H1 (cell line): ENCODE data around the gene SUPT20H. TPM values are rescaled to one million over a fixed set of nuclear protein-coding genes. Genes with fewer than 3 reads are reported as not detected.
"Not testable (repeated sequence)": the region's sequence is repeated elsewhere in the genome, so short reads cannot be mapped to it uniquely, and the experiment has no call there.

Experiments used
- CTCF ChIA-PET: fragments of 300-600 bp; sonication (Branson Sonifier 250); formaldehyde crosslinking; loops from one replicate; lab custom pipeline; 2021; ENCODE audit not compliant: partially characterized antibody; lab: Charles Lee
- POLR2A ChIA-PET: fragments of 300-600 bp; sonication (Branson Sonifier 250); formaldehyde crosslinking; loops from one replicate; lab custom pipeline; 2021; ENCODE audit warnings: inconsistent platforms; ENCODE audit not compliant: partially characterized antibody; lab: Charles Lee
- DNase-seq, 2 experiments: peaks; one replicate each; pipeline versions ENCODE4 v3.0.0 to v3.0.0-alpha.2; 2010 to 2022; ENCODE audit warnings: low spot score in 2 of 2, low read depth in 1 of 2, mixed read lengths in 1 of 2
- FAIRE-seq: peaks from 2 replicates; lab custom pipeline; 2011; peaks lifted over from hg19 to GRCh38; lab: Jason Lieb, UNC
- H2AFZ ChIP-seq: 2 replicates; pipeline ENCODE4 v1.8.1; 2012; ENCODE audit warnings: low read length, inconsistent platforms
- H2AK5ac ChIP-seq: 2 replicates; pipeline ENCODE4 v1.6.1; 2013; ENCODE audit warnings: low read depth, low read length
- H2BK120ac ChIP-seq: replicated peaks from 2 replicates; pipeline ENCODE3; 2013; ENCODE audit warnings: low read depth, low read length, inconsistent platforms
- H2BK12ac ChIP-seq: 2 replicates; pipeline ENCODE4 v1.6.1; 2013; ENCODE audit warnings: low read depth, low read length
- H2BK15ac ChIP-seq: 2 replicates; pipeline ENCODE4 v1.6.1; 2013; ENCODE audit warnings: low read length
- H2BK20ac ChIP-seq: 2 replicates; pipeline ENCODE4 v1.6.1; 2013; ENCODE audit warnings: low read length
- H2BK5ac ChIP-seq: 2 replicates; pipeline ENCODE4 v1.6.1; 2013; ENCODE audit warnings: low read depth, low read length
- H3K14ac ChIP-seq: 2 replicates; pipeline ENCODE4 v1.6.1; 2013; ENCODE audit warnings: inconsistent platforms; ENCODE audit not compliant: insufficient read length
- H3K18ac ChIP-seq: 2 replicates; pipeline ENCODE4 v1.6.1; 2013; ENCODE audit warnings: low read length; ENCODE audit errors: extremely low read depth
- H3K23ac ChIP-seq: 2 replicates; pipeline ENCODE4 v1.6.1; 2013; ENCODE audit warnings: inconsistent platforms; ENCODE audit not compliant: insufficient read length
- H3K23me2 ChIP-seq: 2 replicates; pipeline ENCODE4 v1.6.1; 2013; ENCODE audit warnings: low read depth, low read length
- H3K27ac ChIP-seq: 2 replicates; pipeline ENCODE4 v1.6.1; 2011; ENCODE audit warnings: low read depth, low read length, inconsistent platforms
- H3K27me3 ChIP-seq, 4 experiments: replicated peaks in 1 of 4; 1 replicate in 1 of 4; 2 replicates in 3 of 4; pipeline versions ENCODE4 v1.6.1 to v1.8.1; 2011 to 2013; ENCODE audit warnings: low read length in 3 of 4, mild to moderate bottlenecking in 3 of 4, inconsistent platforms in 2 of 4, mixed read lengths in 2 of 4, moderate library complexity in 1 of 4; ENCODE audit not compliant: control insufficient read depth in 3 of 4, insufficient read depth in 3 of 4; ENCODE audit errors: extremely low read depth in 1 of 4
- H3K36me3 ChIP-seq, 4 experiments: 2 replicates each; pipeline versions ENCODE4 v1.6.1 to v1.8.1; 2011 to 2013; ENCODE audit warnings: mild to moderate bottlenecking in 4 of 4, low read length in 3 of 4, moderate library complexity in 2 of 4, control low read depth in 1 of 4, inconsistent platforms in 1 of 4; ENCODE audit not compliant: insufficient read depth in 4 of 4, control insufficient read depth in 2 of 4
- H3K4ac ChIP-seq: replicated peaks from 2 replicates; pipeline ENCODE3; 2013; ENCODE audit warnings: low read length, low read depth, mixed read lengths, inconsistent platforms; ENCODE audit not compliant: insufficient read length
- H3K4me1 ChIP-seq, 4 experiments: replicated peaks in 1 of 4; 1 replicate in 1 of 4; 2 replicates in 3 of 4; pipeline versions ENCODE4 v1.6.1 to v1.8.1; 2011 to 2013; ENCODE audit warnings: low read length in 3 of 4, inconsistent platforms in 2 of 4, mixed read lengths in 1 of 4; ENCODE audit not compliant: insufficient read depth in 4 of 4, control insufficient read depth in 3 of 4
- H3K4me2 ChIP-seq, 2 experiments: 2 replicates each; pipeline versions ENCODE4 v1.6.1 to v1.8.1; 2011 to 2013; ENCODE audit warnings: low read depth in 2 of 2, low read length in 2 of 2, control low read depth in 1 of 2, inconsistent platforms in 1 of 2, mild to moderate bottlenecking in 1 of 2; ENCODE audit not compliant: insufficient read depth in 1 of 2
- H3K4me3 ChIP-seq, 4 experiments: fragments of 200-600, 300-600 bp in 1 of 4; sonication (generic), shearing (Covaris generic), sonication (Bioruptor Twin) in 1 of 4; 2 replicates each; pipeline versions ENCODE4 v1.5.1 to v1.8.1; 2011 to 2016; ENCODE audit warnings: low read length in 4 of 4, low read depth in 3 of 4, control low read depth in 2 of 4, inconsistent platforms in 2 of 4, mild to moderate bottlenecking in 2 of 4, mixed read lengths in 1 of 4, moderate library complexity in 1 of 4; ENCODE audit not compliant: insufficient read depth in 2 of 4; ENCODE audit errors: extremely low read depth in 1 of 4
- H3K56ac ChIP-seq: replicated peaks from 2 replicates; pipeline ENCODE3; 2013; ENCODE audit warnings: low read depth, mild to moderate bottlenecking, mixed read lengths, low read length, inconsistent platforms; ENCODE audit not compliant: insufficient read length
- H3K79me1 ChIP-seq: 2 replicates; pipeline ENCODE4 v1.6.1; 2013; ENCODE audit warnings: low read depth, low read length, control low read depth
- H3K79me2 ChIP-seq, 2 experiments: 2 replicates each; pipeline versions ENCODE4 v1.6.1 to v1.8.1; 2012 to 2013; ENCODE audit warnings: low read length in 2 of 2, mild to moderate bottlenecking in 2 of 2, inconsistent platforms in 1 of 2; ENCODE audit not compliant: insufficient read depth in 2 of 2, control insufficient read depth in 1 of 2
- H3K9ac ChIP-seq, 4 experiments: replicated peaks in 1 of 4; 1 replicate in 1 of 4; 2 replicates in 3 of 4; pipeline versions ENCODE4 v1.6.1 to v1.8.1; 2011 to 2013; ENCODE audit warnings: low read depth in 3 of 4, low read length in 3 of 4, control low read depth in 2 of 4, mild to moderate bottlenecking in 2 of 4, moderate library complexity in 2 of 4, inconsistent platforms in 1 of 4; ENCODE audit errors: extremely low read depth in 1 of 4
- H3K9me3 ChIP-seq, 2 experiments: 2 replicates each; pipeline versions ENCODE4 v1.6.1 to v1.8.1; 2012 to 2013; ENCODE audit warnings: mild to moderate bottlenecking in 2 of 2, moderate library complexity in 2 of 2, control low read depth in 1 of 2, inconsistent platforms in 1 of 2, low read depth in 1 of 2, low read length in 1 of 2, mixed read lengths in 1 of 2; ENCODE audit not compliant: insufficient read depth in 2 of 2
- H4K20me1 ChIP-seq, 2 experiments: replicated peaks in 1 of 2; 2 replicates each; pipeline versions ENCODE3 to v1.8.1; 2011 to 2013; ENCODE audit warnings: inconsistent platforms in 2 of 2, low read length in 2 of 2, mild to moderate bottlenecking in 1 of 2; ENCODE audit not compliant: insufficient read depth in 2 of 2, control insufficient read depth in 1 of 2
- H4K5ac ChIP-seq: 2 replicates; pipeline ENCODE4 v1.6.1; 2013; ENCODE audit warnings: low read length, low read depth, mixed read lengths, inconsistent platforms; ENCODE audit not compliant: insufficient read length
- H4K8ac ChIP-seq: 2 replicates; pipeline ENCODE4 v1.8.0; 2013; ENCODE audit warnings: mild to moderate bottlenecking, moderate library complexity, low read length, inconsistent platforms; ENCODE audit not compliant: insufficient read depth; ENCODE audit errors: extremely low read depth
- H4K91ac ChIP-seq: replicated peaks from 2 replicates; pipeline ENCODE3; 2013; ENCODE audit warnings: low read length, mixed read lengths, inconsistent platforms; ENCODE audit not compliant: insufficient read length
- BCL11A ChIP-seq, 2 experiments: IDR thresholded peaks; one replicate each; pipeline ENCODE4 v1.6.1; 2011; ENCODE audit warnings: low read depth in 2 of 2, low read length in 2 of 2, mild to moderate bottlenecking in 2 of 2
- EZH2 ChIP-seq: fragments of 200-600 bp; sonication (generic); IDR thresholded peaks from 2 replicates; pipeline ENCODE4 v1.7.1; 2012; ENCODE audit warnings: low read depth, mild to moderate bottlenecking, moderate library complexity, low read length, inconsistent platforms; ENCODE audit not compliant: severe bottlenecking
- KDM1A ChIP-seq: fragments of 200-600, 300-600 bp; sonication (generic); IDR thresholded peaks from 2 replicates; pipeline ENCODE4 v1.7.1; 2016; ENCODE audit warnings: mild to moderate bottlenecking, low read length, borderline replicate concordance
- PHF8 ChIP-seq: fragments of 200-600 bp; sonication (generic); conservative IDR thresholded peaks from 2 replicates; pipeline ENCODE4 v1.7.1; 2012; ENCODE audit warnings: low read depth, mild to moderate bottlenecking, inconsistent platforms, low read length, moderate library complexity
- POLR2A ChIP-seq, 2 experiments: IDR thresholded peaks; 1 replicate in 1 of 2; 2 replicates in 1 of 2; pipeline ENCODE4 v1.6.1; 2011; ENCODE audit warnings: low read depth in 2 of 2, low read length in 2 of 2, mild to moderate bottlenecking in 2 of 2; ENCODE audit errors: control extremely low read depth in 1 of 2
- TBP ChIP-seq: IDR thresholded peaks from 2 replicates; pipeline ENCODE4 v1.6.1; 2011; ENCODE audit warnings: low read depth, low read length, improper control_type of control experiment
- YY1 ChIP-seq: IDR thresholded peaks from 2 replicates; pipeline ENCODE4 v1.6.1; 2011; ENCODE audit warnings: low read depth, mild to moderate bottlenecking, low read length
- WGBS, 2 experiments: shearing (Covaris generic) in 1 of 2; methylation state at CpG; one replicate each; pipeline versions ENCODE4 v1.1.6 to v1.1.7; 2013 to 2015; ENCODE audit warnings: low lambda C conversion rate in 2 of 2, mixed read lengths in 2 of 2, inconsistent platforms in 1 of 2, low coverage in 1 of 2, missing lambda C conversion rate in 1 of 2; ENCODE audit not compliant: insufficient replicate concordance in 2 of 2, insufficient coverage in 1 of 2, insufficient read length in 1 of 2; ENCODE audit errors: extremely low coverage in 1 of 2, missing lambda C conversion rate in 1 of 2; 5-methylcytosine and 5-hydroxymethylcytosine counted together
- polyA plus RNA-seq, 7 experiments: library from polyadenylated mRNA; depleted of rRNA in 3 of 7; stranded (reverse) in 5 of 7; unstranded in 2 of 7; fragments of >200 nt in 5 of 7; fragments of 200-250 nt in 2 of 7; gene quantifications; 1 replicate in 5 of 7; 2 replicates in 1 of 7; 4 replicates in 1 of 7; pipeline versions ENCODE4 v1.2.1 to v1.2.3, GENCODE V29; 2011 to 2013; ENCODE audit warnings: missing spikeins in 2 of 7, mixed read lengths in 2 of 7
- total RNA-seq: library from RNA; stranded (reverse); fragmentation: NEBNext Ultra II Directional; extraction: Animal tissue kit (Norgen Biotek cat#: 25700); gene quantifications from 2 replicates; pipeline ENCODE4 v1.2.1, GENCODE V29; 2021

SUPT20H gene
- total and polyA plus RNA-seq, 2 of the 8 experiments (the other 6 are each of a cell fraction or from before 2014, with no cell fraction given): 69.2 to 75.1 TPM

GRCh38 chr13:37059848-37060192, 332 bp upstream of the SUPT20H start (continued):
- TF ChIP-seq TBP (no peak), KDM1A (no peak), PHF8 (no peak), YY1 (no peak), POLR2A (IDR thresholded peaks at IDR 0.05; ENCODE audit: control extremely low read depth in 1 of 2, low read depth in 2 of 2, low read length in 2 of 2) (no peak), EZH2 (no peak), BCL11A (IDR thresholded peaks at IDR 0.05; ENCODE audit: low read depth in 2 of 2, low read length in 2 of 2) (no peak)
- TF ChIP-seq, all 59 proteins: peak for 0

GRCh38 chr13:37056228-37056627, 3.3 kb downstream of the SUPT20H start:
- H4K5ac ChIP-seq, H2BK12ac ChIP-seq, H2BK15ac ChIP-seq, H3K9me3 ChIP-seq, H2BK5ac ChIP-seq, H2BK120ac ChIP-seq, H3K36me3 ChIP-seq, H3K23ac ChIP-seq, H3K4me1 ChIP-seq, H4K91ac ChIP-seq, H3K4me2 ChIP-seq, H3K18ac ChIP-seq, H3K14ac ChIP-seq, CTCF ChIA-PET, H3K4me3 ChIP-seq, H3K4ac ChIP-seq, H2BK20ac ChIP-seq, H2AK5ac ChIP-seq, H2AFZ ChIP-seq, H3K9ac ChIP-seq, FAIRE-seq, H4K20me1 ChIP-seq, H3K23me2 ChIP-seq, DNase-seq, POLR2A ChIA-PET, H3K27ac ChIP-seq, H3K79me1 ChIP-seq, H4K8ac ChIP-seq, H3K27me3 ChIP-seq, H3K56ac ChIP-seq: not testable (repeated sequence)
- WGBS, 2 experiments: 94% methylated on average over 2 of the region's 2 CpGs; no CpG with 5 or more reads in 1 of the 2 experiments
- H3K79me2 ChIP-seq: peaks cover 10 to 66% of the 10 kb centered on the region in 2 experiments
